Tibial nerve (tissue), 4 donors: ENCODE measurements around the gene MAP4. TPM values are rescaled to one million over a fixed set of nuclear protein-coding genes. Genes with fewer than 3 reads are reported as not detected.

ENCODE experiments used
- DNase-seq, 2 donors: peaks; one replicate each; pipeline ENCODE4 v3.0.0-alpha.2; 2019; ENCODE audit warnings: low spot score in 2 of 2
- H3K27ac ChIP-seq, 4 donors: fragments of 200-600 bp; sonication (generic) in 3 of 4; one replicate each; pipeline ENCODE4 v1.5.1; 2017 to 2019; ENCODE audit warnings: mild to moderate bottlenecking in 1 of 4
- H3K27me3 ChIP-seq, 2 donors: fragments of 200-600 bp; sonication (generic) in 1 of 2; one replicate each; pipeline versions ENCODE4 v1.5.1 to v1.6.0; 2017 to 2019
- H3K36me3 ChIP-seq, 3 donors: fragments of 200-600 bp; sonication (generic); one replicate each; pipeline ENCODE4 v1.5.1; 2018 to 2019
- H3K4me1 ChIP-seq, 4 donors: fragments of 200-600 bp; sonication (generic) in 3 of 4; one replicate each; pipeline ENCODE4 v1.5.1; 2017 to 2019
- H3K4me3 ChIP-seq, 4 donors: fragments of 200-600 bp; sonication (generic) in 3 of 4; one replicate each; pipeline ENCODE4 v1.5.1; 2017 to 2019; ENCODE audit warnings: mild to moderate bottlenecking in 1 of 4, moderate library complexity in 1 of 4
- H3K9me3 ChIP-seq, 4 donors: fragments of 200-600 bp; sonication (generic) in 3 of 4; one replicate each; pipeline ENCODE4 v1.5.1; 2017 to 2019
- EP300 ChIP-seq, 2 donors: sonication (generic); formaldehyde crosslinking; IDR thresholded peaks; one replicate each; pipeline ENCODE4 v1.6.1; 2017; ENCODE audit warnings: antibody characterized with exemption in 2 of 2, mild to moderate bottlenecking in 1 of 2
- POLR2A ChIP-seq, 2 donors: fragments of 450-650 bp; IDR thresholded peaks; one replicate each; pipeline ENCODE4 v1.6.1; 2017; ENCODE audit warnings: antibody characterized with exemption in 2 of 2, mild to moderate bottlenecking in 2 of 2, moderate library complexity in 2 of 2
- WGBS, 2 donors: methylation state at CpG; one replicate each; pipeline ENCODE4 v1.1.5; 2018; 5-methylcytosine and 5-hydroxymethylcytosine counted together
- total RNA-seq, 4 donors: library from RNA; depleted of rRNA; stranded (reverse); fragments of >200 nt; gene quantifications; one replicate each; pipeline ENCODE4 v1.1.0, GENCODE V29; 2016
- TF ChIP-seq, protein P1 (sequence below), 5 experiments: fragments of 200-600 bp in 3 of 5; fragments of 450-650 bp in 2 of 5; sonication (generic) in 3 of 5; IDR thresholded peaks; one replicate each; pipeline ENCODE4 v1.5.1; 2016 to 2019; ENCODE audit warnings: antibody characterized with exemption in 5 of 5, mild to moderate bottlenecking in 3 of 5, moderate library complexity in 2 of 5

MAP4 gene
- total RNA-seq, 4 donors from 2014 or later: 201 to 239 (median 231) TPM

DNA sequence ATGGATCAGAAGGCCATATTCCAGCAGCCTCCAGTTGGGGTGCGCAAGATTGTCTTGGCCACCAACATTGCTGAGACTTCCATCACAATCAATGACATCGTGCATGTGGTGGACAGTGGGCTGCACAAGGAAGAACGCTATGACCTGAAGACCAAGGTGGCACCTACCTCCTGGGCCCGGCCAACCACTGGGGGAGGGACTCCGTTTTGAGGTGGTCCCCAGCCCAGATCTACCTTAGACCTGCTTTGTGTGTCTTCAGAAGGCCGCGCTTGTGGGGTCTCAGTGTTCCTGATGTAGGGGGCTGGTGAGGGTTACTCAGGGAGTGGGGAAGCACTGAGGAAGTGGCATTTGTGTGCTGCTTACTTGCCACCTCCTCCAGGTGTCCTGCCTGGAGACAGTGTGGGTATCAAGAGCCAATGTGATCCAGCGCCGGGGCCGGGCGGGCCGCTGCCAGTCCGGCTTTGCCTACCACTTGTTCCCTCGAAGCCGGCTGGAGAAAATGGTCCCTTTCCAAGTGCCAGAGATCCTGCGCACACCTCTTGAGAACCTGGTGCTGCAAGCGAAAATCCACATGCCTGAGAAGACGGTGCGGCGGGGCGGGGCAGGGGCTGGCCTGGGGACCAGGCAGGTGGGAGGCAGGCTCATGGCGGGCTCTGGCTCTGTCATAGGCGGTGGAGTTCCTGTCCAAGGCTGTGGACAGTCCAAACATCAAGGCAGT lies 168.3 kb downstream of the MAP4 start:
- Histone ChIP-seq H3K9me3 (no peaks in the 10 kb centered on the region), H3K36me3 (peaks cover 0 to 99% (median 37%) of the 10 kb centered on the region in 3 donors), H3K4me3 (no peak overlapping the region), H3K4me1 (no peaks in the 10 kb centered on the region), H3K27ac (no peak overlapping the region), H3K27me3 (no peaks in the 10 kb centered on the region)
- WGBS, 2 donors: 90 to 95% methylated on average over 21 to 23 of the region's 23 CpGs
- DNase-seq: no peak
- TF ChIP-seq EP300 (IDR thresholded peaks at IDR 0.05) (no peak), POLR2A (IDR thresholded peaks at IDR 0.05) (no peak)
- TF ChIP-seq, protein P1, sequence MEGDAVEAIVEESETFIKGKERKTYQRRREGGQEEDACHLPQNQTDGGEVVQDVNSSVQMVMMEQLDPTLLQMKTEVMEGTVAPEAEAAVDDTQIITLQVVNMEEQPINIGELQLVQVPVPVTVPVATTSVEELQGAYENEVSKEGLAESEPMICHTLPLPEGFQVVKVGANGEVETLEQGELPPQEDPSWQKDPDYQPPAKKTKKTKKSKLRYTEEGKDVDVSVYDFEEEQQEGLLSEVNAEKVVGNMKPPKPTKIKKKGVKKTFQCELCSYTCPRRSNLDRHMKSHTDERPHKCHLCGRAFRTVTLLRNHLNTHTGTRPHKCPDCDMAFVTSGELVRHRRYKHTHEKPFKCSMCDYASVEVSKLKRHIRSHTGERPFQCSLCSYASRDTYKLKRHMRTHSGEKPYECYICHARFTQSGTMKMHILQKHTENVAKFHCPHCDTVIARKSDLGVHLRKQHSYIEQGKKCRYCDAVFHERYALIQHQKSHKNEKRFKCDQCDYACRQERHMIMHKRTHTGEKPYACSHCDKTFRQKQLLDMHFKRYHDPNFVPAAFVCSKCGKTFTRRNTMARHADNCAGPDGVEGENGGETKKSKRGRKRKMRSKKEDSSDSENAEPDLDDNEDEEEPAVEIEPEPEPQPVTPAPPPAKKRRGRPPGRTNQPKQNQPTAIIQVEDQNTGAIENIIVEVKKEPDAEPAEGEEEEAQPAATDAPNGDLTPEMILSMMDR (IDR thresholded peaks at IDR 0.05): no peak

DNA sequence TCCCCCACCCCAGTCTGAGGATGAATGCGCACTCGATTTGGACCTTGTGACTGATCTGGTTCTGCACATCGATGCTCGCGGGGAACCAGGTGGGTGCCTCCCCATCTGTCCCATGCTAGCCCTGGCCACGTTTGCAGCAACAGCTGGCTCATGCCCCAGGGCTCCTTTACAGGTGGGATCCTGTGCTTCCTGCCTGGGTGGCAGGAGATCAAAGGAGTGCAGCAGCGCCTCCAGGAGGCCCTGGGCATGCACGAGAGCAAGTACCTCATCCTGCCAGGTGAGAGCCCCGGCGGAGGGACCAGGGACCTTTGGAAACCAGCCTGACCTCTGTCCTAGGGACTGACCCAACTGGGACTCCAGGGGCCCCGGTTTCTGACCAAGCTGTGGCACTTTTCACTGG lies 169.0 kb downstream of the MAP4 start:
- Histone ChIP-seq H3K27me3 (no peaks in the 10 kb centered on the region), H3K9me3 (no peaks in the 10 kb centered on the region), H3K27ac (no peak overlapping the region), H3K4me1 (no peaks in the 10 kb centered on the region), H3K4me3 (no peak overlapping the region), H3K36me3 (peaks cover 3 to 99% (median 42%) of the 10 kb centered on the region in 3 donors)
- no peak for DNase-seq
- 87 to 88% methylated on average over 4 to 7 of the region's 11 CpGs for WGBS, 2 donors
- TF ChIP-seq, protein P1 (IDR thresholded peaks at IDR 0.05): no peak
- TF ChIP-seq EP300 (IDR thresholded peaks at IDR 0.05): no peak
- TF ChIP-seq POLR2A (IDR thresholded peaks at IDR 0.05): no peak

DNA sequence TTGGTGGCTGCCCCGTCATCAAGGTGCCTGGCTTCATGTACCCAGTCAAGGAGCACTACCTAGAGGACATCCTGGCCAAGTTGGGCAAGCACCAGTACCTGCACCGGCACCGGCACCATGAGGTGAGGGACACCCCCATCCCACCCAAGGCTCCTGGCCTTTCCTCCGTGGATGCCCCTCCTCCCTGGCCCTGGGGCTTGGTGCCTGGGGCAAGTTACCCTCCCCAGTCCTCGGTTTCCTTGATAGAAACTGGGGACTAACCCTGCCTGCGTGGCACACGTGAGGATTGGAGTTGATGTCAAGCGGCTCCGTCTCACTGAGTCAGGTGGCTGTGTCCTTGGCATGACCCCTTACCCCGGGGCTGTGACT lies 169.4 kb downstream of the MAP4 start:
- TF ChIP-seq EP300 (IDR thresholded peaks at IDR 0.05) (no peak), POLR2A (IDR thresholded peaks at IDR 0.05) (no peak)
- WGBS, 2 donors: 77 to 80% methylated on average over 6 to 9 of the region's 10 CpGs
- peaks cover 3 to 100% (median 42%) of the 10 kb centered on the region in 3 donors for H3K36me3 ChIP-seq

DNA sequence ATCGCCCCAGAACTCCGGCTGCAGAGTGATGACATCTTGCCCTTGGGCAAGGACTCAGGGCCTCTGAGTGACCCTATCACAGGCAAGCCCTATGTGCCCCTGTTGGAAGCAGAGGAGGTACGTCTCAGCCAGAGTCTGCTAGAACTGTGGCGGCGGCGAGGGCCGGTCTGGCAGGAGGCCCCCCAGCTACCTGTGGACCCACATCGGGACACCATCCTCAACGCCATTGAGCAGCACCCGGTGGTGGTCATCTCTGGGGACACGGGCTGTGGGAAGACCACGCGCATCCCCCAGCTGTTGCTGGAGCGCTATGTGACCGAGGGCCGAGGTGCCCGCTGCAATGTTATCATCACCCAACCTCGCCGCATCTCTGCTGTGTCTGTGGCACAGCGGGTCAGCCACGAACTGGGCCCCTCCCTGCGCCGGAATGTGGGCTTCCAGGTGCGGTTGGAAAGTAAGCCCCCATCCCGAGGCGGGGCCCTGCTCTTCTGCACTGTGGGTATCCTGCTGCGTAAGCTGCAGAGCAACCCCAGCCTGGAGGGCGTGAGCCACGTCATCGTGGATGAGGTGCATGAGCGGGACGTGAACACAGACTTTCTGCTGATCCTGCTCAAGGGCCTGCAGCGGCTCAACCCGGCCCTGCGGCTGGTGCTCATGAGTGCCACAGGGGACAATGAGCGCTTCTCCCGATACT lies 169.9 kb downstream of the MAP4 start:
- Histone ChIP-seq H3K27ac (no peak overlapping the region), H3K4me3 (no peak overlapping the region), H3K4me1 (no peaks in the 10 kb centered on the region), H3K36me3 (peaks cover 4 to 100% (median 46%) of the 10 kb centered on the region in 3 donors), H3K9me3 (no peaks in the 10 kb centered on the region), H3K27me3 (no peaks in the 10 kb centered on the region)
- no peak for DNase-seq
- WGBS, 2 donors: 91% methylated on average over 30 to 37 of the region's 37 CpGs
- no peak for TF ChIP-seq POLR2A (IDR thresholded peaks at IDR 0.05)
- no peak for TF ChIP-seq EP300 (IDR thresholded peaks at IDR 0.05)
- TF ChIP-seq, protein P1 (IDR thresholded peaks at IDR 0.05): no peak

More for the DNA sequence above, 169.4 kb downstream of the MAP4 start:
- no peaks in the 10 kb centered on the region for H3K27me3 ChIP-seq
- H3K9me3 ChIP-seq: no peaks in the 10 kb centered on the region
- DNase-seq: no peak
- no peak overlapping the region for H3K4me3 ChIP-seq
- no peak overlapping the region for H3K27ac ChIP-seq
- no peaks in the 10 kb centered on the region for H3K4me1 ChIP-seq

DNA sequence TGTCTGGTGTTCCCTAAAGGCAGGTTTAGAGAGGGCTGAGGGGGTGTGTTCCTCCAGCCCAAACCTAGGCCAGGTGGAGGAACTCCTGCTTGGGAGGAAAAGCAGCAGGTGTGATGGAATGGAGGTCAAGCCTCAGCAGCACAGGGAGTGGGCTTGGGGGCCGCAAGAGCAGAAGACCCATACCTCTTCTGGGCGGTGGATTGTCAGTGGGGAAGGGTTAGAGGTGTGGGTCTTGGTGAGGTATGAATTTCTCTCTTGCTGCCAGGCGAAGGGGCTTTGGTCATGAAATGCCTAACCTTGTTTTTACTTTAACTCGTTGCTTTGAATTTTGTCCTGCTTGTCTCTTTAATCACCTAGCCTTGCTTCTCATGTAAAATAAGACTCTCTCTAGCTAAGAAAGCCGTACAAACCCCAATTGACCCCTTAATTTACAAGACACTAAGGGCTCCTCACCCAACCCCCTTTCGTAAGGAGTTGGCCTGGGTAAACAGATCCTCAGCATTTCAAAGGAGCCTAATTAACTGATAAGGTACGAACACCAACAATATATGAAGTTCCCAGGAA lies 174.3 kb downstream of the MAP4 start:
- TF ChIP-seq POLR2A (IDR thresholded peaks at IDR 0.05): no peak
- TF ChIP-seq EP300 (IDR thresholded peaks at IDR 0.05): no peak
- TF ChIP-seq, protein P1 (IDR thresholded peaks at IDR 0.05): no peak
- H3K36me3 ChIP-seq: peaks cover 7 to 95% (median 43%) of the 10 kb centered on the region in 3 donors
- H3K27ac ChIP-seq: no peak overlapping the region
- H3K4me1 ChIP-seq: no peaks in the 10 kb centered on the region
- no peaks in the 10 kb centered on the region for H3K9me3 ChIP-seq
- WGBS, 2 donors: 75 to 82% methylated on average over 7 of the region's 7 CpGs
- H3K27me3 ChIP-seq: no peaks in the 10 kb centered on the region
- DNase-seq: no peak
- H3K4me3 ChIP-seq: no peak overlapping the region
